HL-60/S4 treated with phorbol 12-myristate 13-acetate at 8.2 ng/mL for 4 days and 3 days (cell line): ENCODE data around the gene CLMN.

Experiments
- in situ Hi-C: fragments of 300-500 bp; cut with MboI; formaldehyde crosslinking; loops from 2 replicates; pipeline ENCODE4 v1.15.0; 2022; ENCODE audit warnings: low sequenced_read_pairs

CLMN gene

DNA sequence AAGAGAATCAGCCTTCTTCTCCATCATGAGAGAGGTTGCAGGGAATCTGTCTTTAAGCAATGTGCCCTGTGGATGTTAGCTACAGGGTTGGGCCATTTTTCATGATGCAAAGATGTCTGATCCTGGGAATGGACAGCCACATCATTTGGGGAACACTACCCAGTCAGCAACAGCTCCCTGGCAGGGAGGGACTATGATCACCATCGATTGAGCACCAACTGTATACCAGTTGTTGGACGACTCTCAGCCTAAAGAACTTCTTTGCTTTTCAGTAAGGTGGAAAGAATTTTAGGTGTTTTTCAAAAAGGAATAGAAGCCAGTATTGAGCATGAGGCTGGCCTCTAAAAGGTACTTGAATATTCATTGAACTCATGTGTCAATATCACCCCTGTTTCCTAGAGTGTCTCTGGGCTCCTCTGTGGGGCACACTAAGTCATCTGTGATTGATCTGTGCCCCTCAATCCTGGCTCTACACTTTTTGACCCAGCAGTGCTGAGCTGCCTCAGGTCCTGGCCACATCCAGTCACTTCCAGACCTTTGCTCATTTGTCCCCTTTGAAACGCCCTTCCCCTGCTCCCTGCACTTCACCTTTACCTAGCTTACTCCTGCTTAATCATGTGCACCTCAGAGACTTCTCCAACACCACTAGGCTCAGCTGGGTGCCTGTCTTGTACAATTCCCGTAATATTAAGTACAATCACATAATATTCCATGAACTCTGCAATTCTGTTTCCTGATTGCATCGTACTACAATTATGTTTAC is 2.2 kb upstream of the CLMN start:
- in situ Hi-C loops, result no loop called here

DNA sequence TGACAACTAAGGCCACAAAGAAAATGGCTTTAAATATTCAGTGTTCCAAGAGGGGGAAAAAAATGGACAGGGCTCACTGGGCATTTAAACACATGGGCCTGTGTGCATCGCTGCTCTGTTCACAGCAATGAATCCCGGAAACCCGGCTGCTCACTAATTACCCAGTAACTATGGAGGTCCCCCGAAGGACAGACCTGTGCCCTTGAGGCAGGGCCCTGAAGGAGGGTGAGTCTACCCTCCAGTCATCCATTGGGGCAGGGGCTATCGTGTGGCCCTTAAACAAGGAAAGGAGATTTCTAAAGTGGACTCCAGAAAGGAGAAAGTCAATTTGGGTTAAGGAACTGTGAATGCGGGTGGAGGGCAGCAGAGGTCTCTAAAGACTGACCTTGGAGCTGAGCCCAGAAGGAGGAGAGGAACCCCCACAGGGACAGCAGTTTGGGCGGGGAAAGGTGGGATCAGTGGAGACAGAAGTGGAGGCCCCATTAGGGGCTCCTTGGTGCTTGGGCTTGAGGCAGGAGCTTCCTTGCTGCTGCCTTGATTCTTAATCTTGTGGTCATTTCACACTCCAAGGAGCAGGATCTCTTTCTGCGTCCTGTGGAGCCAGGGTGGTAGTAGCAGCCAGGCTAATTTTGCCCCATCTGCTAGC is 1.4 kb upstream of the CLMN start:
- in situ Hi-C loops, result no loop called here

GRCh38 chr14:95320078-95320895 is 579 bp upstream of the CLMN start:
- in situ Hi-C loops, result no loop called here

- in situ Hi-C loops, result no loop called here
Measured at GRCh38 chr14:95318399-95319311, 1.1 kb downstream of the CLMN start.

- in situ Hi-C loops, result no loop called here
Measured at GRCh38 chr14:95317817-95318343, 1.8 kb downstream of the CLMN start.

DNA sequence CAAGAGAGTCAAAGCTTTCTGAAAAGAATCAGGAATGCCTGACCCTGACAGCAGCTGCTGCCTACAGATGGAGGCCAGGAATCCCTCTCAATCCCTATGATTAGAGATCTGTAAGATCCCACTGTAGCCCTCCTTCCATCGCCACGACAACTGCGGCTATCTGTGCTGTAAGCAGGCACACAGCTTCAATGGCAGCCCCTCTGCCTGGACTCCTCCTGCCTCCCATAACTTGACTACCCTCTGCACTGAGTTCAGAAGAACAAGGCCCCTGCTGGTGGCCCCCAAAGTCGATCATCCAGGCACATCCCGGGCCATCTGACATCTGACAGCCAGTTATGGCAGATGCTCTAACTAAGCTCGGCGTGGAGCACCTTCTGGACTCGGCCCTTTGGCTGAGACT is 2.9 kb downstream of the CLMN start:
- in situ Hi-C loops, result no loop called here

GRCh38 chr14:95315579-95315978 is 4.1 kb downstream of the CLMN start:
- in situ Hi-C loops, result no loop called here

GRCh38 chr14:95315156-95315555 is 4.6 kb downstream of the CLMN start:
- in situ Hi-C loops, result no loop called here

DNA sequence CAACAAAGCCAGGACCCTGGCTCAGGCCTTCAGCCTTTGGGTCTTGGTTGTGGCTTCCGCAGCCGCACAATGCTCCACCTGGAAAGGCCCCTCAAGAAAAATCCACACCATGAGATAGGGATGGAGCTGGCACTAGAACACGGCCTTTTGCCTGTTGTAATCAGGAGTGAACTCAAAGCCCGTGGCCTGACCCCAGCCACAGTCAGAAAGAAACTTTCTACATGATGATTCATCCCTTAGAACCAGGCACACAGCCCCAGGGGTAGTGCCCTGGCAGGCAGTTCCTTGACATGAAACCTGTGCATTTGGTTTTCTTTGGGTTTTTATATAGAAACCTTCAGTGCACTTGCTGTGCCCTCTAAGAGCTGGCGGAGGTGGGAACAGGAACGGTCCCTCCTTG is 5.1 kb downstream of the CLMN start:
- in situ Hi-C loops, result no loop called here

- in situ Hi-C loops, result no loop called here
Measured at GRCh38 chr14:95313707-95314106, 6.0 kb downstream of the CLMN start.

DNA sequence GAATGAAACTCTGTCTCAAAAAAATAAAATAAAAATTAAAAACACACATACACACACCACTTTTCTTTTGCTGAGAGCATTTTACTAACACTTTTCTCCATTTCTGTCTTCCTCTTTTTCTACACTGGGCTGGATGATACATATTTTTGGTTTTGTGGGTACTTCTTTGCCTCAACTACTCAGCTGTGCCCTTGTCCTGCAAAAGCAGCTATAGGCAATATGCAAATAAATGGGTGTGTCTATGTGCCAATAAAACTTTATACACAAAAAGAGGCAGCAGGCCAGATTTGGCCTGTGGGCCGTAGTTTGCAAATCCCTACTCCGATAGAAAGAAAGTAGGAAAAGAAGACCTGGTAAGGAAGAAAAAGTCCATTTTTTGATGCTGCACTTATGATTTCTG is 6.5 kb downstream of the CLMN start:
- in situ Hi-C loops, result no loop called here

DNA sequence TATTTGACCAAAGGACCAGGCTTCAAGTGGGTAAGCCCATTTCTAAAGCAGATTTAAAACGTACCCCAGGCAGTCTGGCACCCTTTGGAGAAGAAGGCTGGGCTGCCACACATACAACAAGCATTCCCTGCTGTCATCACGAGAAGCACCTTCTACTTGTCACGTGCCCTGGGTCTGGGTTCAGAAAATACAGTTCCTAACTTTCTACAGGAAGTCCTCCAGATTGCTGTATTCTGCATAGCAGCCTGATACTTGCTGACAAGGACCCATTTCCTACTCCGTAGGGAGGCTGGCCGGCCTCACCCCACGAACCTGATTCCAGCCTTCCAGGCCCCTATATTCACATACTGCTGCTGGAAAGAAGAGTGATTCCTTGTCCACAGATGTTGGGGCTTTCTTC is 7.4 kb downstream of the CLMN start:
- in situ Hi-C loops, result no loop called here

GRCh38 chr14:95311752-95312151 is 8.0 kb downstream of the CLMN start:
- in situ Hi-C loops, result no loop called here

- in situ Hi-C loops, result no loop called here
Measured at GRCh38 chr14:95310635-95311380, 8.9 kb downstream of the CLMN start.

GRCh38 chr14:95309261-95310051 is 10.3 kb downstream of the CLMN start:
- in situ Hi-C loops, result no loop called here

GRCh38 chr14:95308073-95308472 is 11.6 kb downstream of the CLMN start:
- in situ Hi-C loops, result no loop called here

- in situ Hi-C loops, result no loop called here
Measured at GRCh38 chr14:95307402-95308041, 12.2 kb downstream of the CLMN start.

DNA sequence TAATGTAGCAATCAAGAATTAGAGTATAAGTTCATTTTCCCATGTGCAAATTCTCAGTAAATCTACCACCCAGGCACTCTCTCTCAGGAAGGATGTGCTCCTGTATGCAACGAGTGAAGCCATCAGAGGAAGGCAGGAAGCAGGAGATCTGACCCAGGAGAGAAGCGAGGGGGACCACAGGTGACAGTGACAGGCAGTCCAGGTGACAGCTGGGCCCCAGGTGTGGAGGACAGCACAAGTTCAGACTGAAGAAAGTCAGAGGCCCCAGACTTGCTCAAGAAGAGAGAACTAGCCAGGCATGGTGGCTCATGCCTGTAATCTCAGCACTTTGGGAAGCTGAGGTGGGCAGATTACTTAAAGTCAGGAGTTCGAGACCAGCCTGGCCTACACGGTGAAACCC is 13.8 kb downstream of the CLMN start:
- in situ Hi-C loops, result no loop called here

DNA sequence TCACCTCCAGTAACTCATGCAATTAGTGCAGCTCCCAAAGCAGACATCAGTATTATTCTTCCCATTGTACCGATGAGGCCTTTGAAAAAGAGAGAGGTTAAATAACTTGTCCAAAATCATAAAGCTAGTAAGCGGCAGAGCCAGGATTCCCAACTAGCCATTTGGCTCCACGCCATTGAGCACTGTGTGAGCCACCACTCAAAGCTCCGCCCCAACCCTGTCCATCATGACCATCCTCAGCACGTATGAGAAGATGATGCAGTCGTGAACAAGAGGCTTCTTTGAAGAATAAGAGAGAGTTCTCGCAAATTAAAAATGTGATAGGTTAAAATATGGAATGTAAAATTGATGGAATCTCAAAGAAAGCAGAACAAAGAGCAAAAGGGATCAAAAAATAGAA is 14.6 kb downstream of the CLMN start:
- in situ Hi-C loops, result no loop called here
